ENCODE measurements around the gene SMC4.

GRCh38 chr3:160369784-160370183 is 29.7 kb upstream of the SMC4 start:
- no peak for TF ChIP-seq USF2 (IDR thresholded peaks at IDR 0.05; ENCODE audit: borderline replicate concordance, low read depth, low read length)
- no peak for TF ChIP-seq POLR2AphosphoS2 (IDR thresholded peaks at IDR 0.05; ENCODE audit: low read depth, low read length)
- TF ChIP-seq SMARCA5 (IDR thresholded peaks at IDR 0.05): no peak
- TF ChIP-seq STAT3 (IDR thresholded peaks at IDR 0.05; ENCODE audit: low read depth, low read length): no peak
- TF ChIP-seq CTCF (IDR thresholded peaks at IDR 0.05 in 2 of 3, conservative IDR thresholded peaks at IDR 0.05 in 1 of 3; ENCODE audit: control insufficient read depth in 2 of 3, extremely low read depth in 1 of 3, insufficient read depth in 1 of 3, low read depth in 3 of 3, low read length in 3 of 3): no peak
- no peak for TF ChIP-seq PAX8 (IDR thresholded peaks at IDR 0.05)
- no peak for TF ChIP-seq LARP7 (IDR thresholded peaks at IDR 0.05)
- no peak for TF ChIP-seq TAF1 (IDR thresholded peaks at IDR 0.05; ENCODE audit: borderline replicate concordance, low read depth, low read length)
- no peak for TF ChIP-seq POLR2AphosphoS5 (IDR thresholded peaks at IDR 0.05; ENCODE audit: low read length)
- no peak for TF ChIP-seq SMC3 (IDR thresholded peaks at IDR 0.05; ENCODE audit: borderline replicate concordance, low read length)
- TF ChIP-seq CBX3 (IDR thresholded peaks at IDR 0.05; ENCODE audit: borderline replicate concordance, low read depth): no peak
- no peak for TF ChIP-seq MEF2A (IDR thresholded peaks at IDR 0.05; ENCODE audit: insufficient read depth, low read depth, low read length)
- no peak for TF ChIP-seq ZZZ3 (IDR thresholded peaks at IDR 0.05; ENCODE audit: control insufficient read depth, insufficient read length, low read depth)
- no peak for TF ChIP-seq RAD21 (IDR thresholded peaks at IDR 0.05; ENCODE audit: insufficient read depth, low read depth, low read length)

All from GM12878 (cell line).